GM23248 (cell line): Measurements from ENCODE around the gene GCSH.

Experiments
- EZH2 ChIP-seq: fragments of 200-600 bp; sonication (generic); IDR thresholded peaks from 2 replicates; pipeline ENCODE4 v1.6.1; 2018; ENCODE audit warnings: antibody characterized with exemption, mild to moderate bottlenecking; ENCODE audit not compliant: insufficient read depth, poor library complexity, severe bottlenecking
- EZH2phosphoT487 ChIP-seq: fragments of 200-600 bp; sonication (generic); IDR thresholded peaks from 2 replicates; pipeline ENCODE4 v1.6.1; 2018; ENCODE audit warnings: antibody characterized with exemption, moderate library complexity, mild to moderate bottlenecking, low read depth; ENCODE audit not compliant: insufficient read depth

DNA sequence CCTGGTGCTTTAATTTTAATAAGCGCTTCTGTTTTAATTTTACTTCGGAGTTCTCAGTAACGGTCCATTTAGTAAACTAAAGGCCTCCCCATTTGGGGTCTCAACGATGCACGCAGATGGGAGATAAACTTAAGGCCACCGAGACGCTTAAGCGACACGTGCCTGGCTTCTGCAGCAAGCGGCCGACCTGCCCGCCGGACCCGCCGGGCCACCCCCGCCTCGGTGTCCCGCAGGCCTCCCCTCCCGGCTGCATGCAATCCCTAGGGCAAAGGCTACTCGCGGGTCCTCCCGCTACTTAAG, 592 bp downstream of the GCSH start:
- TF ChIP-seq EZH2phosphoT487 (no peak), EZH2 (no peak)
